SU-DHL-6 (cell line): Measurements from ENCODE around the gene ZBTB7B.

ENCODE experiments used
- H2AFZ ChIP-seq: fragments of 200-600 bp; sonication (generic); 2 replicates; pipeline ENCODE4 v1.6.1; 2014; ENCODE audit warnings: low read depth, mild to moderate bottlenecking, moderate library complexity, mixed read lengths, antibody characterized with exemption, low read length; ENCODE audit not compliant: severe bottlenecking
- H3F3A ChIP-seq: fragments of 200-600 bp; shearing (Covaris generic); 2 replicates; pipeline ENCODE4 v1.6.0; 2016; ENCODE audit warnings: antibody characterized with exemption, mild to moderate bottlenecking; ENCODE audit not compliant: insufficient read depth
- H3K27ac ChIP-seq: fragments of 200-600 bp; sonication (generic); 2 replicates; pipeline ENCODE4 v1.5.1; 2016; ENCODE audit warnings: low read depth, mild to moderate bottlenecking, low read length, moderate library complexity, mixed read lengths
- H3K27me3 ChIP-seq: fragments of 200-600 bp; sonication (generic), shearing (Covaris generic); 2 replicates; pipeline ENCODE4 v1.6.0; 2014; ENCODE audit warnings: mild to moderate bottlenecking, low read length
- H3K36me3 ChIP-seq: fragments of 200-600 bp; sonication (generic); 2 replicates; pipeline ENCODE4 v1.6.1; 2014; ENCODE audit warnings: mild to moderate bottlenecking, low read length, mixed read lengths
- H3K4me2 ChIP-seq: fragments of 300-600, 200-600 bp; shearing (Covaris generic), sonication (generic); 2 replicates; pipeline ENCODE4 v1.6.0; 2014; ENCODE audit warnings: low read length, low read depth, mild to moderate bottlenecking; ENCODE audit not compliant: poor library complexity, severe bottlenecking
- H3K4me3 ChIP-seq: fragments of 200-600 bp; sonication (generic); 2 replicates; pipeline ENCODE4 v1.5.1; 2014; ENCODE audit warnings: antibody characterized with exemption, low read length, mild to moderate bottlenecking, mixed read lengths; ENCODE audit not compliant: insufficient read depth, poor library complexity, severe bottlenecking
- H3K79me2 ChIP-seq: fragments of 200-600 bp; sonication (generic); 2 replicates; pipeline ENCODE4 v1.6.1; 2014; ENCODE audit warnings: mild to moderate bottlenecking, low read length, moderate library complexity; ENCODE audit not compliant: insufficient read depth
- H3K9ac ChIP-seq: fragments of 200-600 bp; sonication (generic); 2 replicates; pipeline ENCODE4 v1.7.0; 2014; ENCODE audit warnings: mild to moderate bottlenecking, low read length
- H3K9me2 ChIP-seq: fragments of 200-600 bp; sonication (generic); replicated peaks from 2 replicates; pipeline ENCODE4 v1.6.1; 2014; ENCODE audit warnings: low read length; ENCODE audit not compliant: insufficient read depth
- H3K9me3 ChIP-seq: fragments of 200-600 bp; sonication (generic); 2 replicates; pipeline ENCODE4 v1.6.1; 2014; ENCODE audit warnings: low read length, mixed read lengths; ENCODE audit not compliant: insufficient read depth
- H4K20me1 ChIP-seq: fragments of 200-600 bp; sonication (generic); 2 replicates; pipeline ENCODE4 v1.6.1; 2014; ENCODE audit warnings: low read depth, mild to moderate bottlenecking, antibody characterized with exemption, low read length, moderate library complexity, mixed read lengths
- CTCF ChIP-seq: fragments of 200-600 bp; sonication (generic); IDR thresholded peaks from one replicate; pipeline ENCODE4 v1.5.1; 2017; ENCODE audit warnings: antibody characterized with exemption, mild to moderate bottlenecking, low read length, moderate library complexity; ENCODE audit not compliant: insufficient read depth, poor library complexity, severe bottlenecking
- EZH2phosphoT487 ChIP-seq: fragments of 200-600 bp; sonication (generic), shearing (Covaris generic); conservative IDR thresholded peaks from 2 replicates; pipeline ENCODE4 v1.6.1; 2018; ENCODE audit warnings: mild to moderate bottlenecking, antibody characterized with exemption, low read length, moderate library complexity, mixed read lengths

Gene ZBTB7B

DNA sequence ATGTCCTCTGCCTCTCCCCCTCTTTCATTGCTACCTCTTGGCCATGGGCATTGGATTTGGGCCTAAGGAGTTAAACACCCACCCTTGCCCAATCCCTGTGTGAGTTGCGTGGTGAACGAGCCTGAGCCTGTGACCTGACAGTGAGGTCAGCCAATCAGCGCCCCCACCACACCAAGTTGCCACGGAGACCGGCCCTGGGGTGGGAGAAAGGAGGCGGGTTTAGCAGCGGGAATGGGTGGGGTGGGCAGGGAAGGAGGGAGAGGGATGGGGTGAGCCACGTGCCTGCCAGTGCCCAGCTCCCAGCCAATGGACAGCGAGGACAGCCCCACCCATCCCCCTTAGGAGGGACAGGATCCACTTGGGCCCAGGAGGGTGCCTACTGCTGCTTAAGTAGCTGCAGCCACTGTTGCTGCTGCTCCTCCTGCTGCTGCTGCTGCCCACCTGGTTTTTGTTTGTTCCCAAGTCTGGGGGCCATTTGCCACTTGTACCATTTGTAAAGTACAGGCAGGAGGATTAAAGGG is 9.5 kb downstream of the ZBTB7B start:
- H3K79me2 ChIP-seq, result no peaks in the 10 kb centered on the region
- H3K36me3 ChIP-seq, result no peaks in the 10 kb centered on the region
- no peak overlapping the region for H2AFZ ChIP-seq
- no peak overlapping the region for H3K9ac ChIP-seq
- H3K4me3 ChIP-seq, result no peak overlapping the region
- H3K27me3 ChIP-seq, result no peaks in the 10 kb centered on the region
- no peaks in the 10 kb centered on the region for H4K20me1 ChIP-seq
- peaks cover 6% of the 10 kb centered on the region; the same call in 1 of the 2 replicates for H3F3A ChIP-seq
- TF ChIP-seq EZH2phosphoT487 (no peak), CTCF (no peak)
- no peak overlapping the region for H3K4me2 ChIP-seq
- no peak overlapping the region for H3K27ac ChIP-seq
- no peaks in the 10 kb centered on the region for H3K9me2 ChIP-seq
- no peaks in the 10 kb centered on the region for H3K9me3 ChIP-seq

DNA sequence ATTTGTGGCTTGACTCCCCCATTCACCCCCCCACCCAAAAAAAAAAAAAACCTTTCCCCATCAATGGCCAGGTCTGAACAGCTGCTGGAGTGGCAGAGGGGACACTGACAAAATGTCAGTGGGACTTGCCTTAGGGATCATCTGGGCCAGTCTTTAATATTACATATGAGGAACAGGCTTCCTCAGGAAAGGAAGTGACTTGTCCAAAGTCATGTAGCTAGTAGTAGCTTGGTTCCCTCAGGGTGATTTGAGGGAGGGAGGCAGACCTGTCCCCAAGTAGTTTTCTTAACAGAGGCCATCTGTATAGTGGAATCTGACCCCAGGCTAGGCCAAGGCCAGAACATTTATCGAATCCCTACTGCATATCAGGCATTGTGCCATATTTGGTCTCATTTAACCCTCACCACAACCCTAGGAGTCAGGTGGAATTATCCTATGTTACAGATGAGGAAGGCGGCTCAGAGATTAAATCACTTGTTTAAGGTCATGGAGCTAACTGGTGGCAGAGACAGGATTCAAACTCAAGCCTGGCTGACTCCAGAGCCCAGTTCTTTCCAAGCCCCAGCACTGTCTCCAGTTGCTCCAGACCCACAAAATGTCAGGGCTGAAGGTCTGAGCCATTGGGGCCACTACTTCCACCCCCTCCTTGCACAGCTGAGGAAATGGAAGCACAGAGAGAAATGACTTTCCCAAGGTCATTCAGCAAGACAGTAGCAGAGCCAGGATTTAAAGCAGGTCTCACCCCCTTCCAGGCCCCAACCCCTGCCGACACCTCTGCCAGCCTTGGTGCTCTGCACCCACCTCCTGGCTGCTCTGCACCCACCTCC is 10.4 kb downstream of the ZBTB7B start:
- Histone ChIP-seq H3K9me2 (no peaks in the 10 kb centered on the region), H3K36me3 (no peaks in the 10 kb centered on the region), H3K4me3 (no peak overlapping the region), H4K20me1 (no peaks in the 10 kb centered on the region), H3K9me3 (no peaks in the 10 kb centered on the region), H3F3A (peaks cover 6% of the 10 kb centered on the region; the same call in 1 of the 2 replicates), H3K27me3 (no peaks in the 10 kb centered on the region), H2AFZ (no peak overlapping the region), H3K9ac (no peak overlapping the region), H3K4me2 (no peak overlapping the region), H3K27ac (no peak overlapping the region), H3K79me2 (no peaks in the 10 kb centered on the region)
- TF ChIP-seq CTCF, result no peak
- TF ChIP-seq EZH2phosphoT487, result no peak

GRCh38 chr1:155013632-155014031 is 11.0 kb downstream of the ZBTB7B start:
- no peak overlapping the region for H2AFZ ChIP-seq
- H3K4me2 ChIP-seq, result no peak overlapping the region
- peaks cover 6% of the 10 kb centered on the region; the same call in 1 of the 2 replicates for H3F3A ChIP-seq
- H3K9me3 ChIP-seq, result no peaks in the 10 kb centered on the region
- no peaks in the 10 kb centered on the region for H3K79me2 ChIP-seq
- H3K9me2 ChIP-seq, result no peaks in the 10 kb centered on the region
- no peak overlapping the region for H3K9ac ChIP-seq
- no peaks in the 10 kb centered on the region for H3K36me3 ChIP-seq
- TF ChIP-seq CTCF, result no peak
- no peak for TF ChIP-seq EZH2phosphoT487
- no peak overlapping the region for H3K27ac ChIP-seq
- no peak overlapping the region for H3K4me3 ChIP-seq
- H4K20me1 ChIP-seq, result no peaks in the 10 kb centered on the region
- H3K27me3 ChIP-seq, result no peaks in the 10 kb centered on the region
